Measurements from ENCODE around the gene GPSM1.
"Not testable (repeated sequence)": the region's sequence is repeated elsewhere in the genome, so short reads cannot be mapped to it uniquely, and the experiment has no call there.

GPSM1 gene

GRCh38 chr9:136318111-136318775 is 9.1 kb upstream of the GPSM1 start:
- peak; percentile 43 for DNase-seq (ENCODE audit: low spot score)

- DNase-seq (ENCODE audit: low spot score): no peak
Measured at GRCh38 chr9:136318776-136319241, 8.5 kb upstream of the GPSM1 start.

- not testable (repeated sequence) for DNase-seq (ENCODE audit: low spot score)
Measured at GRCh38 chr9:136319244-136319643, 8.1 kb upstream of the GPSM1 start.

- not testable (repeated sequence) for DNase-seq (ENCODE audit: low spot score)
Measured at GRCh38 chr9:136319955-136320354, 7.4 kb upstream of the GPSM1 start.

- DNase-seq (ENCODE audit: low spot score): not testable (repeated sequence)
Measured at GRCh38 chr9:136320972-136321371, 6.4 kb upstream of the GPSM1 start.

- no peak for DNase-seq (ENCODE audit: low spot score)
Measured at GRCh38 chr9:136321561-136321960, 5.8 kb upstream of the GPSM1 start.

GRCh38 chr9:136322756-136323330 is 4.5 kb upstream of the GPSM1 start:
- no peak for DNase-seq (ENCODE audit: low spot score)

- no peak for DNase-seq (ENCODE audit: low spot score)
Measured at GRCh38 chr9:136323371-136323789, 4.0 kb upstream of the GPSM1 start.

GRCh38 chr9:136324501-136325300 is 2.6 kb upstream of the GPSM1 start:
- no peak for DNase-seq (ENCODE audit: low spot score)

- no peak for DNase-seq (ENCODE audit: low spot score)
Measured at GRCh38 chr9:136325358-136325757, 2.0 kb upstream of the GPSM1 start.

GRCh38 chr9:136326061-136326760 is 1.1 kb upstream of the GPSM1 start:
- DNase-seq (ENCODE audit: low spot score): no peak

- DNase-seq (ENCODE audit: low spot score): no peak
Measured at GRCh38 chr9:136326761-136327303, 507 bp upstream of the GPSM1 start.

GRCh38 chr9:136328011-136328621 is 777 bp downstream of the GPSM1 start:
- DNase-seq (ENCODE audit: low spot score): no peak

GRCh38 chr9:136328622-136329041 is 1.3 kb downstream of the GPSM1 start:
- no peak for DNase-seq (ENCODE audit: low spot score)

GRCh38 chr9:136329211-136329627 is 1.9 kb downstream of the GPSM1 start:
- DNase-seq (ENCODE audit: low spot score): no peak

- no peak for DNase-seq (ENCODE audit: low spot score)
Measured at GRCh38 chr9:136329636-136330405, 2.5 kb downstream of the GPSM1 start.

- DNase-seq (ENCODE audit: low spot score): no peak
Measured at GRCh38 chr9:136330406-136330990, 3.2 kb downstream of the GPSM1 start.

GRCh38 chr9:136331030-136331429 is 3.7 kb downstream of the GPSM1 start:
- DNase-seq (ENCODE audit: low spot score): no peak

GRCh38 chr9:136331556-136332481 is 4.5 kb downstream of the GPSM1 start:
- no peak for DNase-seq (ENCODE audit: low spot score)

Measured in germinal center (tissue), 1 donor.